ENCODE data around the gene SHTN1. TPM values are rescaled to one million over a fixed set of nuclear protein-coding genes. Genes with fewer than 3 reads are reported as not detected.

Gene SHTN1
- total RNA-seq, 1 donor from 2014 or later = 20.2 TPM

- H3K27ac Mint-ChIP-seq (ENCODE audit: unreplicated experiment) = no peak overlapping the region
- peaks cover 2% of the 10 kb centered on the region for H3K9me3 Mint-ChIP-seq (ENCODE audit: low read depth)
- DNase-seq (ENCODE audit: low spot score) = no peak
- H3K27me3 Mint-ChIP-seq (ENCODE audit: low read depth) = no peaks in the 10 kb centered on the region
- H3K4me3 Mint-ChIP-seq (ENCODE audit: unreplicated experiment) = no peak overlapping the region
- TF ChIP-seq CTCF (IDR thresholded peaks at IDR 0.05) = no peak
- H3K36me3 Mint-ChIP-seq (ENCODE audit: low read depth) = no peaks in the 10 kb centered on the region
- H3K4me1 Mint-ChIP-seq (ENCODE audit: low read depth) = peaks cover 17% of the 10 kb centered on the region
These were observed 152.7 kb downstream of the SHTN1 start for GRCh38 chr10:116852246-116852645.

- Mint-ChIP-seq H3K27me3 (ENCODE audit: low read depth) (no peaks in the 10 kb centered on the region), H3K9me3 (ENCODE audit: low read depth) (no peaks in the 10 kb centered on the region), H3K4me3 (ENCODE audit: unreplicated experiment) (peak overlapping the region; percentile 87), H3K27ac (ENCODE audit: unreplicated experiment) (peak overlapping the region; percentile 18), H3K4me1 (ENCODE audit: low read depth) (peaks cover 25% of the 10 kb centered on the region), H3K36me3 (ENCODE audit: low read depth) (no peaks in the 10 kb centered on the region)
- no peak for TF ChIP-seq CTCF (IDR thresholded peaks at IDR 0.05)
- DNase-seq (ENCODE audit: low spot score) = no peak
These were observed 154.9 kb downstream of the SHTN1 start for GRCh38 chr10:116850058-116850611.

- no peak for DNase-seq (ENCODE audit: low spot score)
- no peaks in the 10 kb centered on the region for H3K27me3 Mint-ChIP-seq (ENCODE audit: low read depth)
These were observed 155.5 kb downstream of the SHTN1 start, which contains the start of gene ENO4 for GRCh38 chr10:116849248-116850057. Gene ENO4, plus strand, starts transcription at chr10:116849499. Its CDS starts 68 bp downstream, at chr10:116849567.

GRCh38 chr10:116848944-116849247 is 156.1 kb downstream of the SHTN1 start:
- TF ChIP-seq CTCF (IDR thresholded peaks at IDR 0.05) = no peak
- Mint-ChIP-seq H3K27me3 (ENCODE audit: low read depth) (no peaks in the 10 kb centered on the region), H3K4me3 (ENCODE audit: unreplicated experiment) (peak overlapping the region; percentile 87), H3K27ac (ENCODE audit: unreplicated experiment) (peak overlapping the region; percentile 76), H3K4me1 (ENCODE audit: low read depth) (peaks cover 25% of the 10 kb centered on the region), H3K36me3 (ENCODE audit: low read depth) (no peaks in the 10 kb centered on the region), H3K9me3 (ENCODE audit: low read depth) (no peaks in the 10 kb centered on the region)
- no peak for DNase-seq (ENCODE audit: low spot score)

More at GRCh38 chr10:116849248-116850057, 155.5 kb downstream of the SHTN1 start, which contains the start of gene ENO4:
- TF ChIP-seq CTCF (IDR thresholded peaks at IDR 0.05) = peak; percentile 4
- H3K9me3 Mint-ChIP-seq (ENCODE audit: low read depth) = no peaks in the 10 kb centered on the region
- H3K4me1 Mint-ChIP-seq (ENCODE audit: low read depth) = peaks cover 25% of the 10 kb centered on the region
- H3K4me3 Mint-ChIP-seq (ENCODE audit: unreplicated experiment) = peak within 1 kb of the TSS; percentile 87
- no peaks in the 10 kb centered on the region for H3K36me3 Mint-ChIP-seq (ENCODE audit: low read depth)
- peak within 1 kb of the TSS; percentile 76 for H3K27ac Mint-ChIP-seq (ENCODE audit: unreplicated experiment)

- H3K4me3 Mint-ChIP-seq (ENCODE audit: unreplicated experiment) = peak overlapping the region; percentile 87
- DNase-seq (ENCODE audit: low spot score) = no peak
- no peaks in the 10 kb centered on the region for H3K36me3 Mint-ChIP-seq (ENCODE audit: low read depth)
- no peaks in the 10 kb centered on the region for H3K9me3 Mint-ChIP-seq (ENCODE audit: low read depth)
- H3K27ac Mint-ChIP-seq (ENCODE audit: unreplicated experiment) = peak overlapping the region; percentile 76
- no peak for TF ChIP-seq CTCF (IDR thresholded peaks at IDR 0.05)
- H3K4me1 Mint-ChIP-seq (ENCODE audit: low read depth) = peaks cover 25% of the 10 kb centered on the region
- H3K27me3 Mint-ChIP-seq (ENCODE audit: low read depth) = no peaks in the 10 kb centered on the region
These were observed 156.7 kb downstream of the SHTN1 start for GRCh38 chr10:116848032-116848943.

All from chondrocyte (in vitro differentiated cells).